Activated naive CD8-positive, alpha-beta T cell treated with anti-CD3 and anti-CD28 coated beads, Interleukin-2, amount 50 U/mL, for 16 hours (primary cell): ENCODE measurements around the gene C22orf15.

ENCODE experiments used
- DNase-seq: peaks from one replicate; pipeline ENCODE4 v3.0.0-alpha.2; 2020; ENCODE audit warnings: low read depth, low spot score

The C22orf15 gene

DNA sequence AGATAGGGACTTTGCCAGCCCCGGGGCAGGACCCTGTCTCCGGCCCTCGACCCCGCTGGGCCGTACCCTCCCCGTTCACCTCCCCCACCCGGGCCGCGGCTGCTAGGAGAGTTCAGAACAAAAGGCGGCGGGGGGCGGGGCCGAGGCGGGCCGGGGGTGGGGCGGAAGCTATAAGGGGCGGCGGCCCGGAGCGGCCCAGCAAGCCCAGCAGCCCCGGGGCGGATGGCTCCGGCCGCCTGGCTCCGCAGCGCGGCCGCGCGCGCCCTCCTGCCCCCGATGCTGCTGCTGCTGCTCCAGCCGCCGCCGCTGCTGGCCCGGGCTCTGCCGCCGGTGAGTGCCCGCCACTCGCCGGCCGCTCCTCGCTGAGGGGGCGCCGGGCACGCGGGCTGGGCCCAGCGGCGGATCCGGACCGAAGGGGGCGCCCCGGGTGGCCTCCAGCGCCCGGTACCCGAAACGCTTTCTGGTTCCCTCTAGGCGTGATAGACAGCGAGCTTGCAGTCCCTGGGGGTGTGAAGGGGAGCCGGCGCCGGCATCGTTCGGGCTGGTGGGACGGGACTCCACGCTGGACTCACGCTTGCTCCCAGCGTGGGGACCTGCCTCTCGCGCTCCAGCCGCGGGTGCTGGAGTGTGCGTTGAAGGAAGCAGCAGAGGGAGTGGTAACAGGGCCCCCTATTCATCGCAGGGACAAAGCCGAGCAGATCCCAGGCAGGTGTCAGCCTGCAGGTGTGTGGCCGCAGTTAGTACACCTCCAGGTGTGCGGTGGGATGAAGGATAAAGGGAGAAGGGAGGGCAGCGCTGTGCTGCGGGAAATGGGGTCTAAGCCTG is 10.1 kb downstream of the C22orf15 start, which contains the start of gene MMP11:
TSS of gene MMP11 (plus strand) at position 201 of the 825 bp plus-strand sequence. CDS start at position 223, 22 bp downstream.
- DNase-seq: no peak

DNA sequence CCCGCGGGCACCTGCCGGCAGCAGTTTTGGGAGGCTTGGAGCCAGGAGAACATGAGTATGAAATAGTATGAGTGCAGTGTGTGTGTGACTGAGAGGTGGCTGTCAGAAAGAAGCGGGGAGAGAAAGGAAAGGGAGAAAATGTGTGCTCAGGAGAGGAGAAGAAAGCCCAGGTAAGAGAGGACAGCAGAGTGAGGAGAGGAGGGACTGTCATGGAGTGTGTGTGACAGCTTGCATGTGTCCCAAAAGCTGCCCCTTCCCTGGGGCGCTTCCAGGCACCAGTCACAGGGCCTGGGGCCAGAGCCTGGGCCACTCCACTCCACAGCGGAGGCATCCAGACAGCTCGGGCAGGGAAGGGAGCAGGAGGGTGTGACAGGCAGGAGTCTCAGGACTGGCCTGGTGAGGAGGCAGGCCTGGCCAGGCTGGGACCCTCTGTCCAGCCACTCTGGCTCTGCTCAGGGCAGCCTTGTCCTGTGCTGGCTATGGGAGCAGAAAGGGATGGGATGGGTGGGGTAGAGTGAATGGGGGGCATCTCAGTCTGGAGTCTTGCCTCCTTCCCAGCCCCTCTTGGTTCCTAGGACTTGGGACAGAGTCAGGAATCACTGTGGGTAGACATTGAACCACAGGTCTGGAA is 10.8 kb downstream of the C22orf15 start:
- DNase-seq: no peak

DNA sequence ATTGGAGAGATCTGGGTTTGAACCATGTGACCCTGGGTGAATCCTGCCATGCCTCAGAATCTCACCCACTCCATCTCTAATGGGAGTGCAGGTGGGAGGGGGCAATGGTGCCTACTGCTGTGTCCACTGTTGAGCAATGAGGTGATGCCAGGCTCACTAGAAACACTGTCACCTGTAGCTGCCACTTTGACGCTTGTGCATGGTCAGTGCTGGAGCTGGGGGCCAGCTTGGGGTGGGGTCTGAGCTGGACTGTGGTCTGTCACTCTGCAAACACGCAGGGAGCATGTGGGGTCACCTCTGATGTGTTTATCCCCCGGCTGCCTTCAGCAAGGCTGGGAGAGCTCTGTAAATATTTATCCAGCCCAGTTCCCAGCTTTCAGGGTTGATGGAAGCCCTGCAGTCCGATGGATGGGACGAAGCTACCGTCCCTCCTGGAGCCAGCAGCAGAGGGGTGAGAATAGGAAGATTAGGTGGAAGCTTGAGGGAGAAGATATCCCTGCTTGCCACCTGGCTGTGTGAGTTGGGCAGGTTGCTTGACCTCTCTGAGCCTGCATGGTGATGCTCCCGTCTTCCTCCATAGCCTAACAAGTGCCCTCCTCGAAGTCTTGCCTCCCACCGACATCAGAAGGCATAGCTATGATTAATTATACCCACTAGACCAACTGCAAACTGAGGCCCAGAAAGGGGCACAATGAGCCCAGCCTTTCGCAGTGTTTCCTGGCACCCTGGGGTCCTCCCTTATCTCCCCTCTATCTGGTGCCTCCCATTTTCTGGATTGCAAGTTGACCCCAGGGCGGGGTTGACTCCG is 11.5 kb downstream of the C22orf15 start:
- DNase-seq: no peak

DNA sequence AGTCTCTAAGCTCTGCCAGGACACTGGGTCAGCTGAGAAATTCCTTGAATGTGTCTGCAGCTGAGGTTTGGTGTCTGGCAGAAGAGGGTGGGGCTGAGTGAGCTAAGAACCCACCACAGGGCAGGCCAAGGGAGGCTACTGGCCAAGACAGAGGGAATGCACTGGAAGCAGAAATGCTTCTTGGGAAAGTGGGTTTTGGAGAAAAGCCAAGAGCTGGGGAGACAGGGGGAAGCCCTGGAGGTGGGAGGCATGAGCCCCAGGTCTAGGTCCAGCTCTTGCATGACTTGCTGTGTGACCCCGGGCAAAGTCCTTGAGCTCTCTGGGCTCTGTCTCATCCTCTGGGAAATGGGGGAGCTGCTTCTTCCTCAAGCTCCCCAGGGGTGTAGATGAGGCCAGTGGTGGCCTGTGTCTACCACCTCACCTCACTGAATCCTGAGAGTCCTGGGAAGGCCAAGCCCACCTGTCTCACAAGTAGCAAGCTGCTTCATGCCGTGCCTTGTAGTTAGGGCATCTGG is 12.2 kb downstream of the C22orf15 start:
- DNase-seq: no peak

DNA sequence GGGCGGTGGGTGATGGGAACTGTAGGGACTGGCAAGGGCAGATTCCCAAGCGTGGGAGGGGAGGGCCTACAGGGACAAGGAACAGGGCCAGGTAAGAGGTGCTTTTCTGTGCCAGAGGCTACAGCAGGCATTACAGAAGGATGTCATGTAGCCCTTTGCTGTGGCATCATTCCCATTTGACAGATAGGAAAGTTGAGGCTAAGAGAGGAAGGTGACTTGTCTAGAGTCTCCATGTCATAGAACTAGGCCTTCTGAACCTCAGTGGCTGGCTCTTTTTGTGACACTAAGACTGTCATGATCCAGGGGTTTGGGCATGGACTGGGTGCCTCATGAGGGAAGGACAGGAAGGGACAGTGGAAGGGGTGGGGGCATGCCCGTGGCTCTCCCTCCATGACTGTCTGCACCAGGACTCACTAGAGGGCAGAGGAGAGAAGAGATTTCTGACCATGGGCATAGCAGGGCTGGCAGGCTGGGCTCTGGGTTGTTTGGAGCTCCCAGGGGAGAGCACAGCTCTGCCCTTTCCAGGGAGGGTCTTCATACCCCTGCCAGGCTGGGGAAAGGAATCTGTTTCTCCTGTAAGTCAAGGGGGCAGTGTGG is 13.1 kb downstream of the C22orf15 start:
- no peak for DNase-seq

DNA sequence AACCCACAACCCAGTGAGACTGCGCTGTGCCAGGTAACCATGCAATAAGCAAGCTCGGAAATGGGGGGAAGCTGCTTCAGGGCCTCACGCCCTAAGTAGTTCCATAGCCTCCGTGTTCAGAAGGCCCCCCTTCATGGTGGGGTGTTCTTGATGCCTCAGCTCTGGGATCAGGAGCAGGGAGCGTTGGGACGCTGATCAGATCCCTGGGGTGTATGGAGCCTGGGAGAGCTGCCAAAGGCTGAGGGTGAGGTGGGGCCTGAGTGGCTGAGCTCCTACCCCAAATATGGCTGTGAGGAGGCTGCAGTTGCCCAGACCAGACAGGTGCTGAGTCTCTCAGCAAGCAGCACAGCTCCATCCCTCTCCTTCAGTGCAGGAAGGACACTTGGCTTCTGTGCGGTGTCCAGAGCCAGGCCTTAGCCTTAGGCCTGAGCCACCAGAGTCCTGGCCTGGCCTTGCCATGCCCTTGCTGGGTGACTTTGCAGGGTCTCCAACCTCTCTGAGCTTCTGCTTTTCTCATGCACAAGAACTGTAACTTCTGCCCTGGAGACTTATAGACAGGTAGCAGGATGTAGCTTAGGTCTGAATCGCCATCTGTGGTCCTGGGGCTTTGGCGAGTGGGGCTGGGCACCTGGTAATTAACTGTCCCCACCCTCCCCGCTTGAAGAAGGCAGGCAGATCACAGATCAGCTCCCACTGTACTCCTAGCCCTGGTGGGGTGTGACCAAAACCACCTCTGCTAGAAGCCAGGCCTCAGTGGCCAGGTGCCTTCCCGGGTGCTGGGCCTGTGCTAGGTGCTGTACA is 15.2 kb downstream of the C22orf15 start:
- DNase-seq: no peak

DNA sequence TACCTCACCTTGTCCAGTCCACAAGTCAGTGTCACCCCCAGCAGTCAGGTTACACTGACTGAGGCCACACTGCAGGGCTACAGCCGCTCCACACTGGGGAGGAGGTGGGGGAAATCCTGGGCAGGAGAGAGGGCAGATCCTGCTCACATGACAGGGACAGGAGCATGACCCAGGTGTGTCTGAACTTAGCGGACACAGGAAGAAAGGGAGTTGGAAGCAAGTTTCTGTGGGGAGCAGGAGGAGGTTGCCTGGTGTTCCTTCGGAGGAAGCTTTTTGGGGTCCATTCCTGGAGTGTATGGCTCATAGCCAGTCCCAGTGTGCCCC is 15.7 kb downstream of the C22orf15 start:
- no peak for DNase-seq

DNA sequence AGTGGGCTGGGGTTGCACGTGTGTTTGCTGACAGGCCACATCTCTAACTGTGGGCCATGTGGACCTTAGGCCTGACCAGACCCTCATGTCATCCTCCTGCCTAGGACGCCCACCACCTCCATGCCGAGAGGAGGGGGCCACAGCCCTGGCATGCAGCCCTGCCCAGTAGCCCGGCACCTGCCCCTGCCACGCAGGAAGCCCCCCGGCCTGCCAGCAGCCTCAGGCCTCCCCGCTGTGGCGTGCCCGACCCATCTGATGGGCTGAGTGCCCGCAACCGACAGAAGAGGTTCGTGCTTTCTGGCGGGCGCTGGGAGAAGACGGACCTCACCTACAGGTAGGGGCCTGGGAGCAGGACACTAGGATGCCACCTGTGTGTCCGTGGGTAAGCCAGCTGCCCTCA is 16.3 kb downstream of the C22orf15 start:
- no peak for DNase-seq

DNA sequence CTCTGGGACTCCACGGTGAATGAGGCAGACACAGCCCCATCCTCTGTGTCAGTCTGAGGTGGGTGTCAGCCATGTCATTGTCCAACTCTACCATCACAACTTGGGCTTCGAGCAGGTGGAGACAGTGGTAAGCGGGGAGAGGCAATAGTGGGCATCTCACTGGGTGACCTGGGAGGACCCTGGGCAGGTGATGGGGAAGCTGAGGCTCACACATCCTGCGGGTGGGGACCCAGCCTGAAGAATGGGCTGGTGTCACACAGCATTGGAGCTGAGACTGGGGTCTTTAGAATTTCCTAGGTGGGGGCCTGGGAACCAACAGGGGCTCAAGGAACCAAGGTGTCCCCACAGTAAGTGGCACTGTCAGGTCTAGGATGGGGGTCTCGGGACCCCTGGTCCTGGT is 16.9 kb downstream of the C22orf15 start:
- DNase-seq: no peak

DNA sequence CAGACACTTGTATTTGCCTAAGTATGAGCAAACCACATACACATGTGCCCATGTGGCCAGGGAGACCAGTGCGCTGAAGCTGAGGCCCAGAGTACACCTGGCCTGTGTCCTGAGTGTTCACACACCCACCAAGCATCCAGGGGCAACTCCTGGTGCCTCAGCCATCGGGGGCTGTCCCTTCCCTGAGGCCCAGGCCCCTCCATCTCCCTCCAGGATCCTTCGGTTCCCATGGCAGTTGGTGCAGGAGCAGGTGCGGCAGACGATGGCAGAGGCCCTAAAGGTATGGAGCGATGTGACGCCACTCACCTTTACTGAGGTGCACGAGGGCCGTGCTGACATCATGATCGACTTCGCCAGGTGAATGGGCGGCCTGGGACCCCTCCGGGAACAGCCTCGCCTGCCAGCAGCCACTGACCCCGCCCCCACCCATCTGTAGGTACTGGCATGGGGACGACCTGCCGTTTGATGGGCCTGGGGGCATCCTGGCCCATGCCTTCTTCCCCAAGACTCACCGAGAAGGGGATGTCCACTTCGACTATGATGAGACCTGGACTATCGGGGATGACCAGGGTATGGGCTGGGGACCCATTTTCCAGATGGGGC is 17.5 kb downstream of the C22orf15 start:
- DNase-seq: no peak

DNA sequence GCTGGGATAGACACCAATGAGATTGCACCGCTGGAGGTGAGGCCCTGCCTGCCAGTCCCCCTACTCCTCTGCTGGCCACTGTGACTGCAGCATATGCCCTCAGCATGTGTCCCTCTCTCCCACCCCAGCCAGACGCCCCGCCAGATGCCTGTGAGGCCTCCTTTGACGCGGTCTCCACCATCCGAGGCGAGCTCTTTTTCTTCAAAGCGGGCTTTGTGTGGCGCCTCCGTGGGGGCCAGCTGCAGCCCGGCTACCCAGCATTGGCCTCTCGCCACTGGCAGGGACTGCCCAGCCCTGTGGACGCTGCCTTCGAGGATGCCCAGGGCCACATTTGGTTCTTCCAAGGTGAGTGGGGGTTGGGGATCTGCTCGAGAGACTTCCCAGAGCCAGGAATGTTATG is 18.3 kb downstream of the C22orf15 start:
- no peak for DNase-seq

DNA sequence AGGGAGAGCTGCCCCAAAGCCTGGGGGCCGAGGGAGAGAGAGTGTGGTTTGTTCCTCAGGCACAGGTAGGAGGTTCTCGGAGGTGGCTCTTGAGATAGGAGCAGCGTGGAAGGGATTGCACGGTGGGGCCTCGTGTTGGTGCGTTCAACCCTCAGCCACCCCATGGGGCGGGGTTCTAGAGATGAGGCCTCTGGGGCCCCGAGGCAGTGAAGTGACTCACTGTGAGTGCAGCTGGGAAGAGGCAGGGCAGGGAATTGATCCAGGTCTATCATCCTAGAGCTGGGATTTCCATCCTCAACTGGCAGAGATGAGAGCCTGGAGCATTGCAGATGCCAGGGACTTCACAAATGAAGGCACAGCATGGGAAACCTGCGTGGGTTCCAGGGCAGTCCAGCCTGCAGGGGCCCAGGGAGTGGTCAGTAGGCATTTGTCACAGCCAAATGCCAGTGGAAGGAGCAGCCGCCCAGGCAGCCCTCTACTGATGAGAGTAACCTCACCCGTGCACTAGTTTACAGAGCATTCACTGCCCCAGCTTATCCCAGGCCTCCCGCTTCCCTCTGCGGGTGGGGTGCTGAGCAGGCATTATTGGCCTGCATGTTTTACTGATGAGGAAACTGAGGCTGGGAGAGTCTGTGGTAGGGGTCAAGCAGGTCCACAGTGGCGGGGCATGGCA is 18.9 kb downstream of the C22orf15 start:
- no peak for DNase-seq

DNA sequence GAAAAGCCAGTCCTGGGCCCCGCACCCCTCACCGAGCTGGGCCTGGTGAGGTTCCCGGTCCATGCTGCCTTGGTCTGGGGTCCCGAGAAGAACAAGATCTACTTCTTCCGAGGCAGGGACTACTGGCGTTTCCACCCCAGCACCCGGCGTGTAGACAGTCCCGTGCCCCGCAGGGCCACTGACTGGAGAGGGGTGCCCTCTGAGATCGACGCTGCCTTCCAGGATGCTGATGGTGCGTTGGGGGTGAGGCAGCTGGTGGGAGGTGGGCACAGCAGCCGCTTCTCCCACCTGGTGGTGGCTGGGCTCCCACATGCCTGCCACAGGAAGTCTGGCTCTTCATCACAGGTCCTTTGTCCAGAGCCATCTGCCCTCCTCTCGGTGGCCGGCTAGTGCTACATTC is 19.5 kb downstream of the C22orf15 start:
- DNase-seq: no peak

DNA sequence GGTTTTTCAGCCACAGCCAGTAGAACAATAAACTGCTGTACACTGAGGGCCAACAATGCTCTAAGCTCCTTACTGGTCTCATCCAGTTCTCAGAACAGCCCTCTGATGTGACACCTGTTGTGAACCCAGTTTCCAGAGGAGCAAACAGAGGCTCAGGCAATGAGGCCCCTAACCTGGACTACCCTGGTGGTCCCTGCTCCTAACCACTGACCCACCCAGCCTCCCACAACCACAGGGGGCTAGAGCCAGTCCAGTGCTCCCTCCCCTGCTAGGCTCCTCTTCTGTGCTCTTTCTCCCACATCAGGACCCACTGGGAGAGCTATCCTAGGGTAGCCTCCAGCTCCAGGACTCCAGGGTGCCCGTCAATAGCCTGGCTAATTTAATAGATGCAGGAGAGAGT is 19.9 kb downstream of the C22orf15 start:
- DNase-seq: no peak

DNA sequence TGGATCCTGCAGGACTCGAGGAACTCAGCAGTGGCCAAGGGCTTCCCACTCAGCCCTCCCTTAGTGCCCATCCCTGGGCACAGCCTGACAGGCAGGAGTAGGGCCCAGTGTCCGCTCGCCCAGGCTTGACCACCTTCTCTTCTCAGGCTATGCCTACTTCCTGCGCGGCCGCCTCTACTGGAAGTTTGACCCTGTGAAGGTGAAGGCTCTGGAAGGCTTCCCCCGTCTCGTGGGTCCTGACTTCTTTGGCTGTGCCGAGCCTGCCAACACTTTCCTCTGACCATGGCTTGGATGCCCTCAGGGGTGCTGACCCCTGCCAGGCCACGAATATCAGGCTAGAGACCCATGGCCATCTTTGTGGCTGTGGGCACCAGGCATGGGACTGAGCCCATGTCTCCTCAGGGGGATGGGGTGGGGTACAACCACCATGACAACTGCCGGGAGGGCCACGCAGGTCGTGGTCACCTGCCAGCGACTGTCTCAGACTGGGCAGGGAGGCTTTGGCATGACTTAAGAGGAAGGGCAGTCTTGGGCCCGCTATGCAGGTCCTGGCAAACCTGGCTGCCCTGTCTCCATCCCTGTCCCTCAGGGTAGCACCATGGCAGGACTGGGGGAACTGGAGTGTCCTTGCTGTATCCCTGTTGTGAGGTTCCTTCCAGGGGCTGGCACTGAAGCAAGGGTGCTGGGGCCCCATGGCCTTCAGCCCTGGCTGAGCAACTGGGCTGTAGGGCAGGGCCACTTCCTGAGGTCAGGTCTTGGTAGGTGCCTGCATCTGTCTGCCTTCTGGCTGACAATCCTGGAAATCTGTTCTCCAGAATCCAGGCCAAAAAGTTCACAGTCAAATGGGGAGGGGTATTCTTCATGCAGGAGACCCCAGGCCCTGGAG is 20.7 kb downstream of the C22orf15 start:
- DNase-seq: no peak

DNA sequence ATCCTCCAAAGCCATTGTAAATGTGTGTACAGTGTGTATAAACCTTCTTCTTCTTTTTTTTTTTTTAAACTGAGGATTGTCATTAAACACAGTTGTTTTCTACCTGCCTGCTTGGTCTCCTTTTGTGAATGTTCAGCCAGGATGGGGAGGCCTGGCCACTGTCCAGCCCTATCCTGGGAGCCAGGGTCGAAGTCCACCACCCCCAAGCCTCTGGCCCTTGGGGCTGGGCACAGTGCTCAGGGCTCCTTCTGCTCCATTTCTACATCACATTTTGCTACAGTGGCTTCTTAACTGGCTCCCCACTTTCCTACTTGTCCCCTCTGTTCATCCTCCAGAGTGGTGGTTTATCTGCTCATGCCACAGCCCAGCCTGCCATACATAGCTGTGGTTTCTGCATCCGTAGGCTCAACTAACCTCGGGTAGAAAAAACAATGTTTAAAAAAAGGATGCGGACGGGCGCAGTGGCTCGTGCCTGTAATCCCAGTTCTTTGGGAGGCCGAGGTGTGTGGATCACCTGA is 21.5 kb downstream of the C22orf15 start:
- DNase-seq: no peak

DNA sequence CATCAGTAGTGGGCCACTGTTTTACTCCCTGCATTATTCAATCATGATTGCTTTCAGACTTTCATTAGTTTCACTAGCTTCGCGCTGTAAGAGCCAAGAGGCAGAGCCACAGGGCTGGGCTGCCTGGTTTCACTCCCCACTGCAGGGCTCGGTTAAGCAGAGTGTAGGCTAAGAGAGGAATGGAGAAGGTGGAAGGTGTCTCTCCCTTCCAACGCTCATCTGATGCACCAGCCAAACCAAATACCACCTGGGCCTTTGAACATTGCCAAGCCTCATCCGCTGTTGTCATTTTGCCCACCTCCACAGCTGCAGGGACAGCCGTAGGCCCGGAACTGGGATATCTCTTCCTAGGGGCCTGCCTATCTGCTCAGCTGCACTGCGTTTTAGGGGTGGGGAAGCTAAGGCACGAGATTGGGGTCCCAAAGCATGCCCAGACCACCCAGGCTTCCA is 23.5 kb downstream of the C22orf15 start:
- DNase-seq: no peak

DNA sequence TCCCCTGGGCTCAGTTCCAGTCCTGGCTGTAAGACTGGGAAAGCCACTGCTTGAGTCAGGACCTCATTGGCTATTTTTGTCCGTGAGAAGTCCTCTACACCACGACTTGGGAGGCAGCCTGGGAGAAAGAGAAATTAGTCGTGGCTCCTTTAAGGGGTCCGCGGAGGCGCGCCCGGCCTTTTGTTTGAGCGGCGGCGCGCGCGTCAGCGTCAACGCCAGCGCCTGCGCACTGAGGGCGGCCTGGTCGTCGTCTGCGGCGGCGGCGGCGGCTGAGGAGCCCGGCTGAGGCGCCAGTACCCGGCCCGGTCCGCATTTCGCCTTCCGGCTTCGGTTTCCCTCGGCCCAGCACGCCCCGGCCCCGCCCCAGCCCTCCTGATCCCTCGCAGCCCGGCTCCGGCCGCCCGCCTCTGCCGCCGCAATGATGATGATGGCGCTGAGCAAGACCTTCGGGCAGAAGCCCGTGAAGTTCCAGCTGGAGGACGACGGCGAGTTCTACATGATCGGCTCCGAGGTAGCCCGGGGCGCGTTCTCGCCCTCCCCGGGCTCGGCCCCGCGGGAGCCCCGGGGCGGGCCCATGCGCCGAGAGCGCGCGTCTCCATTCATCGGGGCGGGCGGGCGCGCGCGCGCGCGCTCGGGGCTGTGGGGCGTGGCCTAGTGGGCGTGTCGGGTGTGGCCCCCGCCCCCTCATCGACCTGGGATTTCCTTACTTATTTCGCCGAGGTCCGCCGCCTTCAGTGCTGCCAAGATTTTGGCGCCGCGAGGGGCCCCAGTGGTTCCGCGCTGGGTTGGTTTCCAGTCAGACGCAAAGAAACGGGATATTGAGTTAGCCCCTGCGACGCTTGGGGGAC is 24.2 kb downstream of the C22orf15 start, which contains the start of gene SMARCB1:
TSS of gene SMARCB1 (plus strand) at position 215 of the 848 bp plus-strand sequence. CDS start at position 419, 204 bp downstream.
- peak; percentile 72 for DNase-seq
